H9 (cell line): ENCODE results near the gene PEX14. TPM values are rescaled to one million over a fixed set of nuclear protein-coding genes. Genes with fewer than 3 reads are reported as not detected.

ENCODE experiments used
- DNase-seq: peaks from one replicate; pipeline ENCODE4 v3.0.0-alpha.2; 2017
- H2AFZ ChIP-seq: one replicate; pipeline ENCODE4 v1.6.1; 2013; ENCODE audit warnings: mild to moderate bottlenecking, low read length, control low read depth, moderate library complexity
- H2AK5ac ChIP-seq: 2 replicates; pipeline ENCODE4 v1.6.1; 2013; ENCODE audit warnings: low read length, control low read depth, mixed read lengths; ENCODE audit not compliant: insufficient read length
- H2BK120ac ChIP-seq: one replicate; pipeline ENCODE4 v1.6.1; 2013; ENCODE audit warnings: low read depth, mild to moderate bottlenecking, low read length, control low read depth, inconsistent platforms; ENCODE audit not compliant: poor library complexity, severe bottlenecking
- H2BK12ac ChIP-seq: 2 replicates; pipeline ENCODE4 v1.6.1; 2013; ENCODE audit warnings: low read length, control low read depth, mixed read lengths, low read depth; ENCODE audit not compliant: insufficient read length
- H2BK15ac ChIP-seq: 2 replicates; pipeline ENCODE4 v1.6.1; 2013; ENCODE audit warnings: low read depth, low read length, control low read depth
- H2BK20ac ChIP-seq: one replicate; pipeline ENCODE4 v1.6.1; 2013; ENCODE audit warnings: low read depth, mild to moderate bottlenecking, low read length, control low read depth, inconsistent platforms; ENCODE audit not compliant: poor library complexity, severe bottlenecking
- H2BK5ac ChIP-seq: 2 replicates; pipeline ENCODE4 v1.6.1; 2013; ENCODE audit warnings: low read length, control low read depth, mixed read lengths; ENCODE audit not compliant: insufficient read length
- H3K14ac ChIP-seq: 2 replicates; pipeline ENCODE4 v1.6.1; 2013; ENCODE audit warnings: low read length, control low read depth; ENCODE audit not compliant: insufficient read depth
- H3K18ac ChIP-seq: 2 replicates; pipeline ENCODE4 v1.6.1; 2013; ENCODE audit warnings: low read depth, mild to moderate bottlenecking, mixed read lengths, low read length, control low read depth; ENCODE audit not compliant: insufficient read length
- H3K23ac ChIP-seq: 2 replicates; pipeline ENCODE4 v1.6.1; 2013; ENCODE audit warnings: low read length, control low read depth, mixed read lengths, low read depth; ENCODE audit not compliant: insufficient read length
- H3K23me2 ChIP-seq: 2 replicates; pipeline ENCODE4 v1.6.1; 2013; ENCODE audit warnings: low read depth, mild to moderate bottlenecking, mixed read lengths, low read length, control low read depth; ENCODE audit not compliant: insufficient read length, poor library complexity, severe bottlenecking
- H3K27ac ChIP-seq: 2 replicates; pipeline ENCODE4 v1.5.1; 2013; ENCODE audit warnings: low read length, control low read depth, mixed read lengths, low read depth; ENCODE audit not compliant: insufficient read length
- H3K27me3 ChIP-seq: 2 replicates; pipeline ENCODE4 v1.6.1; 2013; ENCODE audit warnings: low read length, control low read depth, inconsistent platforms; ENCODE audit not compliant: insufficient read depth
- H3K4ac ChIP-seq: 2 replicates; pipeline ENCODE4 v1.6.1; 2013; ENCODE audit warnings: low read depth, mild to moderate bottlenecking, control low read depth, inconsistent platforms, low read length, moderate library complexity
- H3K4me1 ChIP-seq: 2 replicates; pipeline ENCODE4 v1.6.1; 2013; ENCODE audit warnings: low read length, control low read depth, inconsistent platforms; ENCODE audit not compliant: insufficient read depth
- H3K4me2 ChIP-seq: 2 replicates; pipeline ENCODE4 v1.6.1; 2013; ENCODE audit warnings: low read length, control low read depth, mixed read lengths; ENCODE audit not compliant: insufficient read length, insufficient read depth
- H3K56ac ChIP-seq: 2 replicates; pipeline ENCODE4 v1.6.1; 2013; ENCODE audit warnings: low read depth, mild to moderate bottlenecking, mixed read lengths, low read length, control low read depth; ENCODE audit not compliant: insufficient read length
- H3K79me1 ChIP-seq: 2 replicates; pipeline ENCODE4 v1.6.1; 2013; ENCODE audit warnings: low read depth, mild to moderate bottlenecking, moderate library complexity, low read length, control low read depth, inconsistent platforms; ENCODE audit not compliant: insufficient read depth, poor library complexity, severe bottlenecking
- H3K79me2 ChIP-seq: 2 replicates; pipeline ENCODE4 v1.6.1; 2013; ENCODE audit warnings: low read length, control low read depth, inconsistent platforms; ENCODE audit not compliant: insufficient read depth
- H3K9ac ChIP-seq: 2 replicates; pipeline ENCODE4 v1.6.1; 2013; ENCODE audit warnings: low read length, control low read depth, mixed read lengths; ENCODE audit not compliant: insufficient read length; ENCODE audit errors: extremely low read depth
- H3K9me3 ChIP-seq: one replicate; pipeline ENCODE4 v1.6.1; 2013; ENCODE audit warnings: low read depth, low read length, inconsistent platforms; ENCODE audit not compliant: control insufficient read depth
- H3T11ph ChIP-seq: one replicate; pipeline ENCODE4 v1.6.1; 2013; ENCODE audit warnings: mild to moderate bottlenecking, low read length, control low read depth, inconsistent platforms
- H4K20me1 ChIP-seq: one replicate; pipeline ENCODE4 v1.6.1; 2013; ENCODE audit not compliant: control insufficient read depth, insufficient read length, insufficient read depth
- H4K5ac ChIP-seq: 2 replicates; pipeline ENCODE4 v1.6.1; 2013; ENCODE audit warnings: low read depth, mild to moderate bottlenecking, mixed read lengths, low read length, control low read depth; ENCODE audit not compliant: insufficient read length
- H4K8ac ChIP-seq: replicated peaks from 2 replicates; pipeline ENCODE4 v1.6.1; 2013; ENCODE audit warnings: low read length, control low read depth, mixed read lengths, low read depth; ENCODE audit not compliant: insufficient read length
- H4K91ac ChIP-seq: 2 replicates; pipeline ENCODE4 v1.6.1; 2013; ENCODE audit warnings: low read depth, mild to moderate bottlenecking, moderate library complexity, mixed read lengths, low read length, control low read depth; ENCODE audit not compliant: insufficient read length
- H3K27ac Mint-ChIP-seq, 3 experiments: 2 replicates in 2 of 3; 3 replicates in 1 of 3; pipeline ENCODE4 v1.8.0; 2020 to 2021; ENCODE audit warnings: mixed read lengths in 3 of 3, mild to moderate bottlenecking in 1 of 3, moderate library complexity in 1 of 3
- H3K27me3 Mint-ChIP-seq: 2 replicates; pipeline ENCODE4 v1.8.0; 2021; ENCODE audit warnings: low read depth, mild to moderate bottlenecking, moderate library complexity, mixed read lengths
- H3K36me3 Mint-ChIP-seq, 3 experiments: 2 replicates in 2 of 3; 3 replicates in 1 of 3; pipeline ENCODE4 v1.8.0; 2020 to 2021; ENCODE audit warnings: low read depth in 3 of 3, mixed read lengths in 3 of 3; ENCODE audit not compliant: insufficient read depth in 1 of 3
- H3K4me1 Mint-ChIP-seq, 2 experiments: 2 replicates each; pipeline ENCODE4 v1.8.0; 2020; ENCODE audit warnings: mixed read lengths in 2 of 2
- H3K4me3 Mint-ChIP-seq, 2 experiments: 2 replicates in 1 of 2; 3 replicates in 1 of 2; pipeline ENCODE4 v1.8.0; 2020 to 2021; ENCODE audit warnings: mild to moderate bottlenecking in 2 of 2, mixed read lengths in 2 of 2, moderate library complexity in 1 of 2
- H3K9me3 Mint-ChIP-seq, 2 experiments: 2 replicates in 1 of 2; 3 replicates in 1 of 2; pipeline ENCODE4 v1.8.0; 2020; ENCODE audit warnings: mild to moderate bottlenecking in 2 of 2, mixed read lengths in 2 of 2, moderate library complexity in 1 of 2
- WGBS: extraction: QIAGEN DNeasy Blood & Tissue Kit; methylation state at CpG from one replicate; pipeline ENCODE4 v1.1.7; 2013; ENCODE audit warnings: missing lambda C conversion rate, low lambda C conversion rate, mixed read lengths; ENCODE audit not compliant: insufficient read length; ENCODE audit errors: extremely low coverage; 5-methylcytosine and 5-hydroxymethylcytosine counted together
- total RNA-seq: library from RNA; stranded (reverse); gene quantifications from 2 replicates; pipeline ENCODE4 v1.2.1, GENCODE V29; 2021
- TF ChIP-seq, protein P1 (sequence below): fragments of 200-600 bp; sonication (generic); conservative IDR thresholded peaks from 3 replicates; pipeline ENCODE4 v1.8.0; 2021; ENCODE audit warnings: antibody characterized with exemption, mild to moderate bottlenecking

Gene PEX14
- total RNA-seq, 1 experiment from 2014 or later = 23.9 TPM

GRCh38 chr1:10649517-10650201 lies 174.9 kb downstream of the PEX14 start:
- peaks cover 5 to 20% of the 10 kb centered on the region in 2 experiments for H3K4me1 Mint-ChIP-seq
- Histone ChIP-seq H2BK20ac (no peak overlapping the region), H2BK120ac (no peak overlapping the region), H3K23ac (no peak overlapping the region), H3K27ac (no peak overlapping the region), H3K56ac (no peak overlapping the region), H3K4me2 (peak overlapping the region; percentile 52), H3K9ac (no peak overlapping the region), H4K8ac (no peak overlapping the region), H3K14ac (no peak overlapping the region), H4K5ac (no peak overlapping the region), H3K79me2 (no peaks in the 10 kb centered on the region), H3K27me3 (no peaks in the 10 kb centered on the region; the same call in 1 of the 2 replicates), H3K9me3 (no peaks in the 10 kb centered on the region), H2BK5ac (no peak overlapping the region), H3K4ac (no peak overlapping the region), H3T11ph (no peak overlapping the region), H2BK15ac (no peak overlapping the region), H4K20me1 (no peaks in the 10 kb centered on the region), H3K18ac (no peak overlapping the region), H2BK12ac (no peak overlapping the region), H2AK5ac (no peak overlapping the region), H2AFZ (no peak overlapping the region), H3K4me1 (no peaks in the 10 kb centered on the region), H3K79me1 (no peaks in the 10 kb centered on the region), H3K23me2 (peaks cover 4% of the 10 kb centered on the region), H4K91ac (no peak overlapping the region)
- no peaks in the 10 kb centered on the region for H3K27me3 Mint-ChIP-seq
- H3K9me3 Mint-ChIP-seq = no peaks in the 10 kb centered on the region
- H3K4me3 Mint-ChIP-seq = peak overlapping the region in 1 of 2 experiments; percentile 71; a peak in 3 of 5 replicates
- no peak for DNase-seq
- WGBS = no CpG with 5 or more reads among the region's 30 CpGs
- TF ChIP-seq, protein P1, sequence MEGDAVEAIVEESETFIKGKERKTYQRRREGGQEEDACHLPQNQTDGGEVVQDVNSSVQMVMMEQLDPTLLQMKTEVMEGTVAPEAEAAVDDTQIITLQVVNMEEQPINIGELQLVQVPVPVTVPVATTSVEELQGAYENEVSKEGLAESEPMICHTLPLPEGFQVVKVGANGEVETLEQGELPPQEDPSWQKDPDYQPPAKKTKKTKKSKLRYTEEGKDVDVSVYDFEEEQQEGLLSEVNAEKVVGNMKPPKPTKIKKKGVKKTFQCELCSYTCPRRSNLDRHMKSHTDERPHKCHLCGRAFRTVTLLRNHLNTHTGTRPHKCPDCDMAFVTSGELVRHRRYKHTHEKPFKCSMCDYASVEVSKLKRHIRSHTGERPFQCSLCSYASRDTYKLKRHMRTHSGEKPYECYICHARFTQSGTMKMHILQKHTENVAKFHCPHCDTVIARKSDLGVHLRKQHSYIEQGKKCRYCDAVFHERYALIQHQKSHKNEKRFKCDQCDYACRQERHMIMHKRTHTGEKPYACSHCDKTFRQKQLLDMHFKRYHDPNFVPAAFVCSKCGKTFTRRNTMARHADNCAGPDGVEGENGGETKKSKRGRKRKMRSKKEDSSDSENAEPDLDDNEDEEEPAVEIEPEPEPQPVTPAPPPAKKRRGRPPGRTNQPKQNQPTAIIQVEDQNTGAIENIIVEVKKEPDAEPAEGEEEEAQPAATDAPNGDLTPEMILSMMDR = no peak
- no peak overlapping the region for H3K27ac Mint-ChIP-seq
- H3K36me3 Mint-ChIP-seq = peaks cover 0 to 4% (median 0%) of the 10 kb centered on the region in 3 experiments; a peak in 1 of 7 replicates
